ENCODE data around the gene CCR5AS.
A peak's percentile ranks its signal among the peaks of the same experiment; 100 is the strongest.

CCR5AS gene

DNA sequence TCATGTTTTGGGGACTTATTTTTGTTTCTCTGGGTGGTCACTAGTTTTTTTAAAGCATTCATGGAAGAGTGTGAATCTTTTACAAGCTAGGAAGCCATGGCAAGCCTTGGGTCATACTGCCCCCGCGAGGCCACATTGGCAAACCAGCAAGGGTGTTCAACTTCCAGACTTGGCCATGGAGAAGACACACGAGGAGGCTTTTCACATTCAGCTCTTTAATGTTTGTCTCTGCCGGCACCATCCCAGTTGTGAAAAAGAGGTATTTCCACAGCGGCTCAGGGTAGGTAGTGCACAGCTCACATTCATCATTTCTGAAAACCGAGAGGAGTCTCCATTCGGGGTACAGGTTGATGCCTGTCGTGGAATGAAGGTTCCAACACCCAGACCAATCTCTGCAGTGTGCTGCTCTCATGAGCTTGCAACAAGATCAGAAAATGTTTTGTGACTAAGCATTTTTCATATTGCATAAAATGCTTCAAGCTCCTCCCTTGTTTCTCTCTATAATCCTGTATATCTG lies 28.4 kb downstream of the CCR5AS start:
- DNase-seq (ENCODE audit: low spot score) = peak; percentile 60

GRCh38 chr3:46375814-46376213 lies 31.1 kb downstream of the CCR5AS start:
- peak; percentile 16 for DNase-seq (ENCODE audit: low spot score)

GRCh38 chr3:46375218-46375617 lies 31.6 kb downstream of the CCR5AS start:
- DNase-seq (ENCODE audit: low spot score) = no peak

GRCh38 chr3:46374755-46375154 lies 32.1 kb downstream of the CCR5AS start:
- DNase-seq (ENCODE audit: low spot score) = no peak

DNA sequence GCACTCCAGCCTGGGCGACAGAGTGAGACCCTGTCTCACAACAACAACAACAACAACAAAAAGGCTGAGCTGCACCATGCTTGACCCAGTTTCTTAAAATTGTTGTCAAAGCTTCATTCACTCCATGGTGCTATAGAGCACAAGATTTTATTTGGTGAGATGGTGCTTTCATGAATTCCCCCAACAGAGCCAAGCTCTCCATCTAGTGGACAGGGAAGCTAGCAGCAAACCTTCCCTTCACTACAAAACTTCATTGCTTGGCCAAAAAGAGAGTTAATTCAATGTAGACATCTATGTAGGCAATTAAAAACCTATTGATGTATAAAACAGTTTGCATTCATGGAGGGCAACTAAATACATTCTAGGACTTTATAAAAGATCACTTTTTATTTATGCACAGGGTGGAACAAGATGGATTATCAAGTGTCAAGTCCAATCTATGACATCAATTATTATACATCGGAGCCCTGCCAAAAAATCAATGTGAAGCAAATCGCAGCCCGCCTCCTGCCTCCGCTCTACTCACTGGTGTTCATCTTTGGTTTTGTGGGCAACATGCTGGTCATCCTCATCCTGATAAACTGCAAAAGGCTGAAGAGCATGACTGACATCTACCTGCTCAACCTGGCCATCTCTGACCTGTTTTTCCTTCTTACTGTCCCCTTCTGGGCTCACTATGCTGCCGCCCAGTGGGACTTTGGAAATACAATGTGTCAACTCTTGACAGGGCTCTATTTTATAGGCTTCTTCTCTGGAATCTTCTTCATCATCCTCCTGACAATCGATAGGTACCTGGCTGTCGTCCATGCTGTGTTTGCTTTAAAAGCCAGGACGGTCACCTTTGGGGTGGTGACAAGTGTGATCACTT lies 34.1 kb downstream of the CCR5AS start:
- peak; percentile 43 for DNase-seq (ENCODE audit: low spot score)

DNA sequence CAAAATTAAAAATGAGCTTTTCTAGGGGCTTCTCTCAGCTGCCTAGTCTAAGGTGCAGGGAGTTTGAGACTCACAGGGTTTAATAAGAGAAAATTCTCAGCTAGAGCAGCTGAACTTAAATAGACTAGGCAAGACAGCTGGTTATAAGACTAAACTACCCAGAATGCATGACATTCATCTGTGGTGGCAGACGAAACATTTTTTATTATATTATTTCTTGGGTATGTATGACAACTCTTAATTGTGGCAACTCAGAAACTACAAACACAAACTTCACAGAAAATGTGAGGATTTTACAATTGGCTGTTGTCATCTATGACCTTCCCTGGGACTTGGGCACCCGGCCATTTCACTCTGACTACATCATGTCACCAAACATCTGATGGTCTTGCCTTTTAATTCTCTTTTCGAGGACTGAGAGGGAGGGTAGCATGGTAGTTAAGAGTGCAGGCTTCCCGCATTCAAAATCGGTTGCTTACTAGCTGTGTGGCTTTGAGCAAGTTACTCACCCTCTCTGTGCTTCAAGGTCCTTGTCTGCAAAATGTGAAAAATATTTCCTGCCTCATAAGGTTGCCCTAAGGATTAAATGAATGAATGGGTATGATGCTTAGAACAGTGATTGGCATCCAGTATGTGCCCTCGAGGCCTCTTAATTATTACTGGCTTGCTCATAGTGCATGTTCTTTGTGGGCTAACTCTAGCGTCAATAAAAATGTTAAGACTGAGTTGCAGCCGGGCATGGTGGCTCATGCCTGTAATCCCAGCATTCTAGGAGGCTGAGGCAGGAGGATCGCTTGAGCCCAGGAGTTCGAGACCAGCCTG lies 35.1 kb downstream of the CCR5AS start:
- no peak for DNase-seq (ENCODE audit: low spot score)

DNA sequence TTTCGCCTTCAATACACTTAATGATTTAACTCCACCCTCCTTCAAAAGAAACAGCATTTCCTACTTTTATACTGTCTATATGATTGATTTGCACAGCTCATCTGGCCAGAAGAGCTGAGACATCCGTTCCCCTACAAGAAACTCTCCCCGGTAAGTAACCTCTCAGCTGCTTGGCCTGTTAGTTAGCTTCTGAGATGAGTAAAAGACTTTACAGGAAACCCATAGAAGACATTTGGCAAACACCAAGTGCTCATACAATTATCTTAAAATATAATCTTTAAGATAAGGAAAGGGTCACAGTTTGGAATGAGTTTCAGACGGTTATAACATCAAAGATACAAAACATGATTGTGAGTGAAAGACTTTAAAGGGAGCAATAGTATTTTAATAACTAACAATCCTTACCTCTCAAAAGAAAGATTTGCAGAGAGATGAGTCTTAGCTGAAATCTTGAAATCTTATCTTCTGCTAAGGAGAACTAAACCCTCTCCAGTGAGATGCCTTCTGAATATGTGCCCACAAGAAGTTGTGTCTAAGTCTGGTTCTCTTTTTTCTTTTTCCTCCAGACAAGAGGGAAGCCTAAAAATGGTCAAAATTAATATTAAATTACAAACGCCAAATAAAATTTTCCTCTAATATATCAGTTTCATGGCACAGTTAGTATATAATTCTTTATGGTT lies 35.9 kb downstream of the CCR5AS start, which contains the start of gene CCR5:
CCR5 (plus strand) TSS at position 108 of the 680 bp plus-strand sequence. CDS start 1,957 bp downstream, outside the sequence.
- peak; percentile 64 for DNase-seq (ENCODE audit: low spot score)

DNA sequence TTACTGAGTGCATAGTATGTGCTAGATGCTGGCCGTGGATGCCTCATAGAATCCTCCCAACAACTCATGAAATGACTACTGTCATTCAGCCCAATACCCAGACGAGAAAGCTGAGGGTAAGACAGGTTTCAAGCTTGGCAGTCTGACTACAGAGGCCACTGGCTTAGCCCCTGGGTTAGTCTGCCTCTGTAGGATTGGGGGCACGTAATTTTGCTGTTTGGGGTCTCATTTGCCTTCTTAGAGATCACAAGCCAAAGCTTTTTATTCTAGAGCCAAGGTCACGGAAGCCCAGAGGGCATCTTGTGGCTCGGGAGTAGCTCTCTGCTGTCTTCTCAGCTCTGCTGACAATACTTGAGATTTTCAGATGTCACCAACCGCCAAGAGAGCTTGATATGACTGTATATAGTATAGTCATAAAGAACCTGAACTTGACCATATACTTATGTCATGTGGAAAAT lies 37.2 kb downstream of the CCR5AS start:
- DNase-seq (ENCODE audit: low spot score) = no peak

- DNase-seq (ENCODE audit: low spot score) = no peak
Observed at GRCh38 chr3:46369151-46369550, 37.7 kb downstream of the CCR5AS start.

GRCh38 chr3:46368569-46368968 lies 38.3 kb downstream of the CCR5AS start:
- DNase-seq (ENCODE audit: low spot score) = peak; percentile 84

DNA sequence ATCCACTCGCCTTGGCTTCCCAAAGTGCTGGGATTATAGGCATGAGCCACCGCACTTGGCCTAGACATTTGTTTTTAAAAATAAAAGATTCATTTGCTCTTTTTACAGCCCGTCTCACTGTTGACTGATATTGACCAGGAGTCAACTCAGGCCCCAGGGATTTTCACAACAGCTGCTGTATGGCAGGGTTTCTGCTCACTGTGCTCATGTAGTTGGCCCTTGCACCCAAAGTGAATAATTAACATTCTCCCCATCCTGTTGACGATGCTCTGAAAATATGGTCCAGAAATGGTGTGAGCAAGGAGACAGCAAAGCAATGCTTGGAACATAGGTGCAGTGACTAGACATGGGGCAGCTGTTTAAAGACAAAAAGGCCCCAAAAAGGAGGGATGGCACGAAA lies 39.1 kb downstream of the CCR5AS start:
- DNase-seq (ENCODE audit: low spot score) = no peak

GRCh38 chr3:46365737-46366524 lies 40.9 kb downstream of the CCR5AS start:
- DNase-seq (ENCODE audit: low spot score) = no peak

DNA sequence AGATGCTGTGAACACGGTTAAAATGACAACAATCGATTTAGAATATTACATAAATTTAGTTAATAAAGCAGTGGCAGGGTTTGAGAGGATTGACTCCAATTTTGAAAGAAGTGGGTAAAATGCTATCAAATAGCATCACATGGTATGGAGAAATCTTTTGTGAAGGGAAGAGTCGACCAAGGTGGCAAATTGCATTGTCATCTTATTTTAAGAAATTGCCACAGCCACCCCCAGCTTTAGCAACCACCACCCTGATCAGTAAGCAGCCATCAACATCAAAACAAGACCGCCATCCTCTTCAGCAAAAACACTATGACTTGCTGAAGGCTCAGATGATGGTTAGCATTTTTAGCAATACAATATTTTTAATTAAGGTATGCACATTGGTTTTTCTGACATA lies 41.8 kb downstream of the CCR5AS start:
- no peak for DNase-seq (ENCODE audit: low spot score)

DNA sequence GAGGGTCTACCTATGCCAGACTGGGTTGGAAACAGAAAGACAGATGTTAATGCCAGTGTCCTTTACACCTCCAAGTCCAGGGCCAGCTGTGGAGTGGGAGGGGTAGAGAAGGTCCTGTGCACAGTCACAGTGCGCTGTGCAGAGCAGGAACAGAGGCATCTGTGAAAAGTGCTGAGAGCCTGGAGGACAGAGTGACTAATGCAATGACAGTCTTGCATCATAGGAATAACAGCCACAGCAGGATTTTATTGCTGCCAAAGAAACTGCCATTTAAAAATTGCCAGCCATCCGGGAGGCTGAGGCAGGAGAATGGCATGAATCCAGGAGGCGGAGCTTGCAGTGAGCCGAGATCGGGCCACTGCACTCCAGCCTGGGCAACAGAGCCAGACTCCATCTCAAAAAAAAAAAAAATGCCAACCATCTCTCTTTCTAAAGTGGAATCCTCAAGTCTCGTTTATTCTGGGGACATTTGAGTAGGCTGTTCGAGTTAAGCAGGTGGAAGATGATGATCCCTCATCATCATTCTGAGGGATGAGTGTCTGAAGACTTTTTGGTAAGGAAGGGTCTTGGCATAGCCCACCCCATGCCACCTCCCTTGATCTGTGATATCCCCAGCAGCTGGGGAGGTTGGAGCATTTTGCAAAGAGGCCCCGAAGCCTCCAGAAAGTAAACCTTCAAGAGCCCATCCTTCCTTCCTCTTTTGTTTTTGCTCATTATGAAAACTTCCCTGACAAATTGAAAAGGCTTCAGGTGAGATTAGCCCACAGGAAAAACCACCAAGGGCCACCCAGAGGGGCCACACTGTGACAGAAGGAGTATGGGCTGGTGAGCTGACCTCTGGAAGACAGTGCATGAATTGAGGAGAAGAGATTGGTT lies 45.2 kb downstream of the CCR5AS start:
- no peak for DNase-seq (ENCODE audit: low spot score)

- DNase-seq (ENCODE audit: low spot score) = no peak
Observed at GRCh38 chr3:46360907-46361306, 46.0 kb downstream of the CCR5AS start.

GRCh38 chr3:46359733-46360493 lies 47.0 kb downstream of the CCR5AS start:
- peak; percentile 26 for DNase-seq (ENCODE audit: low spot score)

DNA sequence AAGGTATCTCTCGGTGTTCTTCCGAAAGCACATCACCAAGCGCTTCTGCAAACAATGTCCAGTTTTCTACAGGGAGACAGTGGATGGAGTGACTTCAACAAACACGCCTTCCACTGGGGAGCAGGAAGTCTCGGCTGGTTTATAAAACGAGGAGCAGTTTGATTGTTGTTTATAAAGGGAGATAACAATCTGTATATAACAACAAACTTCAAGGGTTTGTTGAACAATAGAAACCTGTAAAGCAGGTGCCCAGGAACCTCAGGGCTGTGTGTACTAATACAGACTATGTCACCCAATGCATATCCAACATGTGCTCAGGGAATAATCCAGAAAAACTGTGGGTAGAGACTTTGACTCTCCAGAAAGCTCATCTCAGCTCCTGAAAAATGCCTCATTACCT lies 48.4 kb downstream of the CCR5AS start:
- no peak for DNase-seq (ENCODE audit: low spot score)

DNA sequence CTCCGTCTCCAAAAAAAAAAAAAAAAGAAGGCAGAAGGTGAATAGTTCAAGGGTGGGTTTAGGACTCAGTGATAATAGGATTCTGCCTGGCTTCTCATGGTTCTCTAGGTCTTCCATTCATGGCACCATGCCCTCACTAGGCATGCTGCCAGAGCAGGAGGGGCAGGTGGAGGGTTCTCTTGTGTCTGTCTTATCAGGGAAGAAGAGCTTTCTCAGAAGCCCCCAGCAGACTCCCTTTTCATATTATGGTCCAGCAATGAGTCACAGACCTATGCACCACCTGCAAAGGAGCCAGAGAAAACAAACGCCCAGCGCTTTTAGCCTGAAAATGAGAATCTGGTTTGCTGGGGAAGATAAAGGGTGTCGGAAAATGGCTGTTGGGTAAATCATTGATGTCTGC lies 50.0 kb downstream of the CCR5AS start:
- no peak for DNase-seq (ENCODE audit: low spot score)

GRCh38 chr3:46356276-46356675 lies 50.6 kb downstream of the CCR5AS start:
- DNase-seq (ENCODE audit: low spot score) = no peak

Data from CD4-positive, alpha-beta T cell treated with Interleukin-6 at 100 ng/mL for 8 hours (primary cell).